C1 segment of cervical spinal cord (tissue), 14 donors: ENCODE results near the gene RGS19.
"Not testable (repeated sequence)": the region's sequence is repeated elsewhere in the genome, so short reads cannot be mapped to it uniquely, and the experiment has no call there.

Source experiments
- DNase-seq, 14 donors: peaks; one replicate each; lab custom pipeline; 2025; lab: John Stamatoyannopoulos, UW

The RGS19 gene

DNA sequence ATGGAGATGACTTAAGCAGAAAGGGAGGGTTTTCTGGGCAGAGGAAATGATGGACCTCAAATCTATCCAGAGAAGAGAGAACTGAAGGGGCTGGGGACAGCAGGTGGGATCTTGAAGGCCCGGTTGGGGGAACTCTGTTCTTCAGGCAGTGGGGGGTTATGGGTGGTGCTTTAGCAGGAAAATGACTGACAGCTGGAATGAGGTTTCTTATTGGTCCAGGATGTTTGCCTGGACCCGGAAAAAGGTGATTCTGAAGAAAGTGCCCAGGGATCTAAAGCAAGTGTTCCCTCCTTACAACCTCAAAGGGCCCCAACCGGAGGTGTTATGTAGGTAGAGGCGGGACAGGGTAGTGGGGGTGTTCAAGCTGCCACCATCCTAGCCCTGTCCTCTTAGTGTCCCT, 16.1 kb upstream of the RGS19 start:
- no peak for DNase-seq

DNA sequence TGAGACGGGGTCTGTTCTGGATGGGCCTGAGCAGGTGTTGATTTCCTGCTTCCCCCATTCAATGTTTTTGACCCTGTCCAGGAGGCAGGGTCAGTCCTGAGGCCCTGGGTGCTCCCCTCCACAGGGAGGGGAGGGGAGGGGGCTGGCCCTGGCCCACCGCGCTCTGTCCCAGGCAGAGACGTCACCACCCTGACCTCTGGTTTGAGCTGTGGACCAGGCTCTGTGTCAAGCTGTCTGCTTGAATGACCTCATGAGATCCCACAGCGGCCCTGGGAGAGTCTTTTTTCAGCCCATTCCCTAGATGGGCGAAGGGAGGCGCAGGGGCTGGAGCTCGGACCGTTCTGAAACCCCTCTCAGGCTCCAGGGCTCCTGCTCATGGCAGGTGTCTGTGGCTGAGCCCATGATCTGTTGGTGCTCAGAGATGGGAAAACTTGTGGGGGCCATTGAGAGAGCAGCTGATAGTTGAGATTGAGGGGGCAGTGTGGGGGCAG, 13.7 kb upstream of the RGS19 start:
- no peak for DNase-seq

DNA sequence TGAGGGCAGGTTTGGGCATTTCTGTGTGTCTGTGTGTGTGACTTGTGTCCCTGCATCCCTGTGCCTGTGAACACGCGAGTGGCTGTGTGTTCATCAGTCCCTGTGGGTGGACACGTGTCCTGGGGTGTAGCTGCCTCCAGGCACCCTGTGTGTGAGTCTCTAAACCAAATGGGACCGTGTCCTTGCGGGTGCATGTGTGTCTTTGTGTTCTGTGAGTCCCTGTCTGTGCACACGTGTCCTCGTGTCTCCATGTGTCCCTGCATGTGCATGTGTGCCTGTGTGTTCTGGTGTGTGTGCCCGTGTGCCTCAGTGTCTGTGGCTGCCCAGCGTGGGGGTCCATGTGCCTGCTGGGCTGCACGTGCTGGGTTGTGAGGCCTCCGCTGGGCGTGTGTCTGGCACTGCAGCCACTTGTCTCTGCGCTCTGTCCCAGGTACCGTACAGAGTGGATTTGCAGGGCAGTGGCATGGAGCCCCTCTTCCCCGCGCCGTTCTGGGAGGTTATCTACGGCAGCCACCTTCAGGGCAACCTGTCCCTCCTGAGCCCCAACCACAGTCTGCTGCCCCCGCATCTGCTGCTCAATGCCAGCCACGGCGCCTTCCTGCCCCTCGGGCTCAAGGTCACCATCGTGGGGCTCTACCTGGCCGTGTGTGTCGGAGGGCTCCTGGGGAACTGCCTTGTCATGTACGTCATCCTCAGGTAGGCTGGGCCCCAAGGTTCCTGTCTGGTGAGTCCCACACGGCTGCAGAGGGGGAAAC, 13.1 kb upstream of the RGS19 start:
- no peak for DNase-seq

DNA sequence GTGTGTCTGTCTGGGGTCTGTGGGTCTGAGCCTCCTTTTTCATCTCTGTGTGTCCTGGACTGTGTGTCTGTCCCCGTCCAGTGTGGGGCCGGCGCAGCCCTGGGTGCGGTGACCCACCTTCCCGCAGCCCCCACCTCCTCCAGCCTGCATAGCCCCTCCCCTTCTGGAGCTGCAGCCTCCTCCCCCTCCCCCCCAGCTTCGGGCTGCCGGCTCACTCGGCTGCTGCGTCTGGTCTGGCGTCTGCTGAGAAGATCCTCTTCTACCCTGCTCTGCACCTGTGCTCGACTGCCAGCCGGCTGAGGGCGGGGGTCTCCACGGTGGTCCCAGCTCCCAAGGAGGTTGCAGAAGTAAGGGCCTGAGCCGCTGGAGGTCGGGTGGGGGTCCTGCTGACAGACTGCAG, 12.5 kb upstream of the RGS19 start:
- no peak for DNase-seq

DNA sequence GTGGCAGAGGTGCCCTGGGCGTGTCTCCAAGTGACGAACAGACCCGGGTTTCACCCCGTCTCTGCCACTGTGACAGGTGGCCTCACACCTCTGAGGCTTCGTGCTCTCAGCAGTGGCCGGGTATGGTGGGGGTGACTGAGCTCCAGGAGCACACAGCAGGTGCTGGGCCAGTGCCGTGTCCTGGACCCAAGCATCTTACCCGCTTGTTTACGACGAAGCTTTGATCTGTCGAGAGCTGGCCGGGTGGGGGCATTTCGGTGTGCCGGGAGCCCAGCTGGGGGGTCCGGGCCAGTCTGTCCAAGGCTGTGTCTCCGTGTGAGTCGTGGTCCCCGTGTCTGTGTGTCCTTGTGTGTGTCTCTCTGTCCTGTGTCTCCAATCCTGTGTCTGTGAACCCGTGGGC, 12.0 kb upstream of the RGS19 start:
- DNase-seq: no peak

DNA sequence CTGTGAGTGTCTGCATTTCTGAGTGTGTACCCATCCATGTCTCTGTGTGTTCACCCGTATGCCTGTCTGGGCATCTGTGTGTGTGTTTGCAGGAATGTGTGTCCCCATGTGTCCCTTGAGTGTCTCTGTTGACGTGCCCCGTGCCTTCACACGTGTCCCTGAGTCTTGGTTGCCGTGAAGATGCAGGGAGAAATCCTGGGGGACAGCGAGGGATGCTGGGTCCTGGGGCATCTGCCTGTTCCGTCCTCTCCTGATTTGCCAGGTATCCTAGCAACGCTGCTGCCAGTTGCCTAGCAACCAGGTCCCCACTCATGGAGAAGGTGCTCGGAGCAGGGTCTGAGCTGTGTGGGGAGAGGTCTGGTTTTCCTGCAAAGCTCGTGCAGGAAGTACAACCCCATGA, 10.8 kb upstream of the RGS19 start:
- DNase-seq: peak in 1 of 14 donors; percentile 89

DNA sequence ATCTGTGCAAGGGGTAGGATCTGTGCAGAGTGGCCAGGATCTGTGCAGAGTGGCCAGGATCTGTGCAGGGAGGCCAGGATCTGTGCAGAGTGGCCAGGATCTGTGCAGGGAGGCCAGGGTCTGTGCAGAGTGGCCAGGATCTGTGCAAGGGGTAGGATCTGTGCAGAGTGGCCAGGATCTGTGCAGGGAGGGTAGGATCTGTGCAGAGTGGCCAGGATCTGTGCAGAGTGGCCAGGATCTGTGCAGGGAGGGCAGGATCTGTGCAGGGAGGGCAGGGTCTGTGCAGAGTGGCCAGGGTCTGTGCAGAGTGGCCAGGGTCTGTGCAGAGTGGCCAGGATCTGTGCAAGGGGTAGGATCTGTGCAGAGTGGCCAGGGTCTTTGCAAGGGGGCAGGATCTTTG, 9.3 kb upstream of the RGS19 start:
- DNase-seq: not testable (repeated sequence)

DNA sequence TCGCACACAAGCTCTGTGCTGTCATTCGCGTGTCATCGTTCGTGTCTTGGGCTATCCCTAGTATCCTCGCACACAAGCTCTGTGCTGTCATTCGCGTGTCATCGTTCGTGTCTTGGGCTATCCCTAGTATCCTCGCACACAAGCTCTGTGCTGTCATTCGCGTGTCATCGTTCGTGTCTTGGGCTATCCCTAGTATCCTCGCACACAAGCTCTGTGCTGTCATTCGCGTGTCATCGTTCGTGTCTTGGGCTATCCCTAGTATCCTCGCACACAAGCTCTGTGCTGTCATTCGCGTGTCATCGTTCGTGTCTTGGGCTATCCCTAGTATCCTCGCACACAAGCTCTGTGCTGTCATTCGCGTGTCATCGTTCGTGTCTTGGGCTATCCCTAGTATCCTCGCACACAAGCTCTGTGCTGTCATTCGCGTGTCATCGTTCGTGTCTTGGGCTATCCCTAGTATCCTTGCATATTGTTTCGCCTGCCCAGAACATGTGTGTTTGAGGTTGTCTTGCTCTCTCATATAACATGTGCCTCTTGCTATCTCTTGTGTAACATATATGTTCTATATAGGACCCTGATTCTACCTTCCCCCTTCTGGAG, 8.0 kb upstream of the RGS19 start:
- DNase-seq: not testable (repeated sequence)

DNA sequence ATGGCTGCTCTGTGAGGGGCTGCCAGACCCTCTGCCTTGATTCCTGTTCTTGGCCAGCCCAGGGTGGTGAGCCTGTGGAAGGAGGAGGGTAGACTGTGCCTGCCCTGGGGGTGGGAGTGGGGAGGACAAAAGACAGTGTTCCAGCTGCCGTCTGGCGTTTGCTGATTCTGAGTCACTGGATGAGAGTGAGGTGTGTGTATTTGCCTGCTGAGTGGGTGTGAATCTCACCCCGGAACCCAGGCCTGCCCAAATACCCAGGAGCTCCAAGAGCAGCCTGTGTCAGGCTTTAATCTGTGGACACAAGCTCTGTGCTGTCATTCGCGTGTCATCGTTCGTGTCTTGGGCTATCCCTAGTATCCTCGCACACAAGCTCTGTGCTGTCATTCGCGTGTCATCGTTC, 7.5 kb upstream of the RGS19 start:
- DNase-seq: no peak

DNA sequence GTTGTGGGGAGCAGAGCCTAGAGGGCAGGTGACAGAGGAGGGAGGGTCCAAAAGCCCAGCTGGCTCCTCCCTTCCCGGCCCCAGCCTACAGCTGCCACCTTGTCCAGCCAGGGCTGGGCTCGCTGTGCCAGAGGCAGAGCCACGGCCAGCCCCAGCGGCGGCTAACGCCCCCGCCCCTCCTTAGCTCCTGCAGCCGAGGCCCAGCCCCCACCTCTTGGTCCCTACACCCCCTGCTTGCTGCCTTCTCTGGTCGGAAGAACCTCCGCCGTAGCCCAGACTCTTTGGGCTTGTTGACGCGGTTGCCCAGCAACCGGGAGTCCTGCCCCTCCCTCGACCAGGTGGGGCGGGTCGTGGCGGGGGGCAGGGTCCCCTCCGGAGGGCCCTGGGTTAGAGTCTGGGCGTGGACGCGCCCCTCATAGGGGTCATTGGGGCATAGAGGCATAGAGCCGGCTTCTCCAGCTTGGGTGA, 5.4 kb upstream of the RGS19 start:
- no peak for DNase-seq

DNA sequence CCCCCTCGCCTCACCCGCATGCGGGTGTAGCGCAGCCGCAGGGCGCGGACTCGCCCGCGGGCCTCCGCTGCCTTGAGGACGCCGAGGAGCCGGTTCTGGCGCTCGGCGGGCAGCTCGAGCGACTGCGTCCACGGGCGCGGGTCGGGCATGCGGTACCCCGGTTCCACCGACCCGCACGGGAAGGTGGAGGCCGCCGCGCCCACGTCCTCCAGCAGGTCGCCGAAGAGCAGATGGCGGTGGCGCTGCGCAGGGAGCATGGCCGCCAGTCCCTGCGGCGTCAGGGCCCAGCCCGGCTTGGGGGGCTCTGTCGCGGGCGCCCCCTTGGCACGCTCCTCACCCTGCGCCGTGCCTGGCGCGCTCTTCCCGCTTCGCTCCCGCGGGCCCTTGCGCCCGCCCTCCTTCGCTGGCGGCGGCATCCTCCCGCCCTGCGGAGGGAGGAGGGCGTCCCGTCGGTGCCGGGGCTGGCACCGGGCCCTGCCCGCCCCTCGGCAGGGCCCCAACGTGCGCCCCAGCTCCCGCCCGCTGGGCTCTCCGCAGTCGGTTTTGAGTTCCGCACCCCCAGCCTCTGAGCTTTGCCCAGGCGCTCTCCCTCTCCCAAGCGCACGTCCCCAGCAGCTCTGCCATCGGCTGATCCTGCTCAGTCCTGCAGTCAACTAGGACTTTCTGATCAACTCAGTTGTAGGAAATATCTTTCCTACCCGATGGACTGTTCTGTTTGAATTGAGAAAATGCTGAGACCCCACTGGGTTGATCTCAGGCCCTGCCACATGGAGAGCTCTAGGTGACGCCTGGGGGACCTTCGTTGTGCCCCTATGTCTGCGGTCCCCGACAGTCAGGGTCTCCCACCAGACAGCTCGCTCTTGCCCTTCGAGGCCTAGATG, 4.7 kb upstream of the RGS19 start, which contains the start of gene LKAAEAR1:
Gene LKAAEAR1 (minus strand): TSS at position 595 of the 881 bp plus-strand sequence. CDS start 179 bp downstream, at position 416.
- no peak for DNase-seq

DNA sequence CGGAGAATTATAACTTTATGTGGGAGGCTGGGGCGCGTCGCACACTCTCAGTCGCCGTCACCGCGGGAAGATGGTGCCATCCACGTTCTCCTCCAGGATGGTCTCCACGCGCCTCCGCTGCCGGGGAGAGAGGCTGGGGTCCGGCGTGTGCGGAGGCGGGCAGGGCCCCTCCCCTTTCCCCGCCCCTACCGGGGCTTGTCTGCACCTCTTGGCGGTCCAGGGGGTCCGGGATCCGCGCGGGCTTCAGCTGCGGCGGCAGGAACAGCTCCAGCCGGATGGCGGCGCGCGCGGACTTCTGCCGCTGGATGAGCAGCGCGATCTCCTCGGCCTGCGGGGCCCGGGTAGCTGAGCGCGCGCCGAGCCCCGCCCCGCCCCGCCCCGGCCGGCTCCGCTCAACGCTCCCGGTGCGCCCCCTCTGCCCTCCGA, 4.1 kb upstream of the RGS19 start:
- peak in 9 of 14 donors; percentile 14 to 72 (median 39) for DNase-seq

DNA sequence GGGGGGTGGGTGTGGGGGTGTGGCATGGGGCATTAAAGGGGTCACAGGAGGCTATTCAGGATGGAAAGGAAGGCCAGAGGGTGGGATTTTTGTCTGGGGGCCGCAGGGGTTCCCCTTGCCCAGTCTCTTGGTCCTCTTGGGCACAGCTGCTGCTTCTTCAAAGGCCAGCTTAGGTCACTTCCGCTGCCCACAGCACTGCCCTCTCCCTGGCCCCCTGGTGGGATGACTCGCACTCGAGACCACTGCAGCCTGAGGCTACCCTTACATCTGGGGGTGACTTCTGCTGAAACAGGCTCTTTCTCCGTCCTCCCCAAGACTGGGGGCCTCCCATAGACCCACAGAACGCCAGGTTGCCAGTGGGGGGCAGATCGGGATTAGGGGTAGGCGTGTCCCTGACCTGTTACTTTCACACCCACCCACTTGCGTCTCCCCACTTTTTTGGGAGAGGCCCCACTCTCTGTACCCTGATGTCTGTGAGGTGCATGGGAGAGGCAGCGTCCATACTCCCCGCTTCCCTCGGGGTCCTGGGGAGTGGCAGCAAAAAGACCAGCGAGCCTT, 3.6 kb upstream of the RGS19 start:
- no peak for DNase-seq

DNA sequence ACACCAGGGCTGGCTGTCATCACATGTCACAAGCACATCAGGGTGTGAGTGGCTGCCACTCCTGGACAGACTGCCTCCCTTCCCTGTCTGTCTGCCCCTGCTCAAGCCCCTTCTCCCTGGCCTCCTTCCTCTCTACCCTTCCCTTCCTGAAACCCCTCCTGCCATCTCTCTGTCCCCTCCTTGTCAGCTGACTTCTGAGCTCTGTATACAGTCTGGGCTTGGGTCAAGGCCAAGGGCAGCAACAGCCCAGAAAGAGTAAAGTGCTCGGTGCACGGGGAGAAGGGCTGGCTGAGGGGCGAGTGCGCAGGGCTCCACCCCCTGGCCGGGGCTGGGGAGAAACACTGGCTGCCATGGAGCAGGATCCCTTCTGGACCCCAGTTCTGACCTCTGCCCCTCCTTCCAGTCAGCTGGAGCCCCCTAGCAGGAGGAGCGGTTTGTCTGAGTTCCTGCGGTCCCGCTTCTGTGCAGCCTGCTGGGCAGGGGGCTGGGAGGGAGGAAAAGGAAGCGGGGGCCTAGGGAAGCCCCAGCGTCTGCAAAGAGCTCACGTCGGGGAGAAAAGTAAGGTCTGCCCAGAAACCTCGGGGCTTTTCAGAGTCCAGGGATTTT, 2.9 kb upstream of the RGS19 start:
- DNase-seq: peak in 1 of 14 donors; percentile 11

DNA sequence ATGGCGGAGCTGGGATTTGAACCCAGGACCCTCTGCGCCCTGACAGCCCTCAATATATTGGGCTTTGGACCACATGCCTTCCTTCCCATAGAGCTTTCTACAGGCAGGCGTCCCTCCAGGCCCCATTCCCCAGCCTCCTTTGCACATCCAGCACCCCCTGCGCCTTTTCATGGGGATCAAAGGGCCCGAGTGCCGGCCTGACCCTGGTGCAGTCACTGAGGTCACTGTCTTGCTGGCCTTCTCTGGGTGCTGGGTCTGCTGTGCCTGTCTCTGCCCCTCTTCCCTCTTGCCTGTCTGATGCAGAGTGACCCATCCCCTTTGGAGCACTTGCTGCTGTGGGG, 2.3 kb upstream of the RGS19 start:
- no peak for DNase-seq

DNA sequence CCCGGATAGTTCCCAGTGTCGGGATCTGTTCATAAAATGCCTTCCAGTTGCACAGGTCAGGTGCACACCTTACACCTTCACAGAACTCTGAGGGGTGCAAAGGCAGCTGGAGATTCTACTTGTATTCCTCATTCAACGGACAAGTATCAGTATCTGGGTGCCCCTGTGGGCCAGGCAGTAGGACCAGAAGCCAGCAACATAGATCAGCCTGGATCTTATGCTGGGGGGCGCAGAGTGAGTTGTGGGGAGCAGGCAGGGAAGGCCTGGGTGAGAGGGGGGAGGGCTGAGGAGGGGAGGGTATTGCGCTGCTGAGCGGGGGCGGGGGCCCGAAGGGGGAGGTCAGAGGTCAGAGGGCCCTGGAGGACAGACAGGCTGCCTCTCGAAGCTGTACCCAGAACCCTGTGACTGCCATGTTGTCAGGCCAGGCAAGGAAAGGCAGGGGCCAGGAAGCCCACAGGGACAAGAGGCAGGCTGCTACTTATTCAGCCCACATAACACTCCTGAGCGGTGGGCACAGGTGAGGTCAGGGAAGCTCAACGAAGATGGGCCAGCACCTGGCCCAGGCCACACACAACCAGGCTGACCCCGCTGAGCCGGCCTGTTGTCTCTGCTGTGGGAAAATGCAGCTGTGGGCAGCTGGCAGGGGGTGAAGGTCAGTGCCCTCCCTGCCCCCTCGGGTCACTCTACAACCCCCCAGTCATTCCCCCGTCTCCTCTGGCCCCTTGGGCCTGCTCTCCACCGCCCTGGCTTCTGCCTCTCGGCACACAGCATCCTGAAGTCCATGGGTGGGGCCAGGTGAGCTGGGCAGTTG, 1.7 kb upstream of the RGS19 start:
- DNase-seq: no peak

DNA sequence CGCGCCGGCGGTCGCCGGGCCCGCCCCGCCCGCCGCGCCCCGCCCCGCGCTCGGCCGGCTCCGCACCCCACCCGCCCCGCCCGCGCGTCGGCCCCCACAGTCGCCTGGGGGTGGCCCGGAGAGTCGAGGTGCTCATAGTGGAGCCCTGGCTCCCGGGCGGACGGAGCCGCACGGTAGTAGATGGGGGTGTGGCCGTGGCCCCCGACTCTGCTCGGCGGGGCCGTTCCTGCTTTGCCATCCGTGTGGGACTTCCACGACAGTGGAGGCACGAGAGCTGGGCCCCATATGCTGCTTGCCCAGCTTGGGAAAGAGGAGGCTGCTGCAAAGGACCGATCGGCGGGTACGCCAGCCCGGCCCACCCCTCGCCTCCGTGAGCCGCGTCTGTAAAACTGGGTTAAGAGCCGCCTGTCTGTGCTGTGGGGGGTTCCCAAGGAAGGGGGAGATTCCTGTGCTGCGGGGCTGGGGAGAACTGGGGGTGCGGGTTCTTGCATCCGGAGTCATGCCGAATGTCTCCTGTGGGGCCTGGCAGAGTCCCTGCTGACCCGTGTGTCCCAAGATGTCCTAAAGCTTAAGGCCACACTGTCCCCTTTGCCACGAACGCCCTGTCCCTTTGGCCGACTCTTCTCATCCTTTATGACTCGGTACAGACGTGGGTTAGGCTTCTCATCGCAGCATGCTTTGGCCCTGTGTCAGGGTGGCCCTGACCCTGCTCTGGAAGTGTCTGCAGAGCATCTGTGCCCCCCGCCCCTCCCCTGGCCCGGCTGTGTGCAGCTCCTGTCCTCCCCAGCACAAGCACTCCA, 895 bp upstream of the RGS19 start, which contains the start of gene OPRL1:
Gene OPRL1 (plus strand): TSS at position 70 of the 800 bp plus-strand sequence. CDS start 12,639 bp downstream, outside the sequence.
- DNase-seq: no peak

DNA sequence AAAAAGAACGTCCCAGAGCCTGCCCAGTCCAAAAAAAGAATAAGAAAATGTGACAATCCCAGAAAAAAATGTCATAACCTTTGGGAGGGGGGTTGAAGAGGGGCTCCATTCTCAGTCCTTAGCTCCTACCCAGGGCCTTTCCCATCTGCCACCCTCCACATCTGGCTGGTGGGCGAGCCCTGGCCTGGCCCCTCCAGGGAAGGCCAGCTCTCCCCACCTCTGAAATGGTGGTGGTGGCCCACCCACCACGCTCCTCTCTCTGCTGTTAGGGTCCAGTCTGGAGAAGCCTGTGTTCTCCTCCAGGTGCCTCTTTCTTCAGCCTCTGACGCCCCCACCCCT, 415 bp downstream of the RGS19 start:
- DNase-seq: no peak

DNA sequence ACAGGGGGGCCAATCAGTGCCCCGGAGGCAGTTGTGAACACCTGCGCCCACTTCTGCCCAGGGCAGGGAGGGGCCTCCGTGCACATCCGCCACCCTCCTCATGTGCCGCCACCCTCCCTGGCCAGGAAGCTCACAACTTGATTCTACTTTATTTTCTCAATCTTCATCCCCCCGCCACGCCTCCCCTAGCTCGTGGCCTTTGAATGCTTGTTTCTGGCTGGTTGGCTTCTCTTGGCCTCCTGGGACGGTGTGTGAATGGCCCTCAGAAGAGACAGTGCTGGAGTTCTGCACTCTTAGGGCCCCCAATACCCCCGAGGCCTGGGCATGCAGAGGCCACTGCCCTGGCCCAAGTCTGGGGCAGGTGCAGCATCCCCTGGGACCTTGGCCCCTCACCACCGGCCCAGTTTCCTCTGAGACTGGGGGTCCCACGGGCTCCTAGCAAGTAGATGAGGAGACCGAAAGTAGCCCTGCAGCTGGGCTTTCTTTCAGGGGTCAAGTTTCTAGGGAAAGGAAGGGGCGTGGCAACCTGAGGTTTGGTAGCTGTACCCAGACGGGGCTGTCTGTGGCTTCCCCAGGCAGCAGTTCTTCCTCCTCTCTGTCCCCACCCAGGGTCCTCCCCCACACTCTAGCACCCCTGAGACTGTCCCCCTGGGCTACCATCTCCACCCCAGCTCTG, 1.3 kb downstream of the RGS19 start:
- peak in 2 of 14 donors; percentile 25 to 39 for DNase-seq
